Neural progenitor cell (in vitro differentiated cells): ENCODE measurements around the gene CPA1. TPM values are rescaled to one million over a fixed set of nuclear protein-coding genes. Genes with fewer than 3 reads are reported as not detected.

Experiments used
- DNase-seq: peaks from one replicate; pipeline ENCODE4 v3.0.0-alpha.2; 2016; ENCODE audit warnings: low spot score
- H2AFZ ChIP-seq: fragments of 200-600 bp; sonication (generic); replicated peaks from 2 replicates; pipeline ENCODE4 v1.6.1; 2016; ENCODE audit warnings: antibody characterized with exemption
- H3F3A ChIP-seq: fragments of 200-600 bp; sonication (generic); 2 replicates; pipeline ENCODE4 v1.6.1; 2016; ENCODE audit warnings: antibody characterized with exemption, low read depth
- H3K27ac ChIP-seq: fragments of 200-600 bp; sonication (generic); 2 replicates; pipeline ENCODE4 v1.5.1; 2016; ENCODE audit warnings: mild to moderate bottlenecking
- H3K27me3 ChIP-seq: fragments of 200-600 bp; sonication (generic); 2 replicates; pipeline ENCODE4 v1.6.1; 2016; ENCODE audit warnings: mild to moderate bottlenecking, moderate library complexity
- H3K36me3 ChIP-seq: fragments of 200-600 bp; sonication (generic); 2 replicates; pipeline ENCODE4 v1.5.1; 2016
- H3K4me1 ChIP-seq: fragments of 200-600 bp; sonication (generic); 2 replicates; pipeline ENCODE4 v1.6.1; 2016; ENCODE audit warnings: mixed run types
- H3K4me2 ChIP-seq: fragments of 200-600 bp; sonication (generic); 2 replicates; pipeline ENCODE4 v1.6.1; 2016
- H3K4me3 ChIP-seq: fragments of 200-600 bp; sonication (generic); 2 replicates; pipeline ENCODE4 v1.5.1; 2016
- H3K79me2 ChIP-seq: fragments of 200-600 bp; sonication (generic); 2 replicates; pipeline ENCODE4 v1.6.1; 2016; ENCODE audit warnings: low read depth
- H3K9ac ChIP-seq: fragments of 200-600 bp; sonication (generic); 2 replicates; pipeline ENCODE4 v1.6.1; 2016
- H3K9me3 ChIP-seq: fragments of 200-600 bp; sonication (generic); 2 replicates; pipeline ENCODE4 v1.5.1; 2016; ENCODE audit warnings: low read depth
- H4K20me1 ChIP-seq: fragments of 200-600 bp; sonication (generic); 2 replicates; pipeline ENCODE4 v1.6.1; 2016; ENCODE audit warnings: low read depth
- H3K27ac Mint-ChIP-seq: 3 replicates; pipeline ENCODE4 v1.8.0; 2021; ENCODE audit warnings: mixed read lengths
- H3K27me3 Mint-ChIP-seq: 2 replicates; pipeline ENCODE4 v1.8.0; 2022; ENCODE audit warnings: low read depth, mild to moderate bottlenecking, inconsistent platforms, moderate library complexity, mixed read lengths; ENCODE audit not compliant: insufficient read depth
- H3K36me3 Mint-ChIP-seq: 3 replicates; pipeline ENCODE4 v1.8.0; 2021; ENCODE audit warnings: mixed read lengths
- H3K4me1 Mint-ChIP-seq: 3 replicates; pipeline ENCODE4 v1.8.0; 2021; ENCODE audit warnings: mixed read lengths
- H3K4me3 Mint-ChIP-seq: 3 replicates; pipeline ENCODE4 v1.8.0; 2021; ENCODE audit warnings: mild to moderate bottlenecking, moderate library complexity, mixed read lengths
- H3K9me3 Mint-ChIP-seq: 3 replicates; pipeline ENCODE4 v1.8.0; 2020; ENCODE audit warnings: mixed read lengths
- CTCF ChIP-seq: fragments of 200-600 bp; sonication (generic); IDR thresholded peaks from 2 replicates; pipeline ENCODE4 v1.5.1; 2017; ENCODE audit warnings: antibody characterized with exemption, mild to moderate bottlenecking
- EZH2 ChIP-seq: fragments of 200-600 bp; sonication (generic); IDR thresholded peaks from 2 replicates; pipeline ENCODE4 v1.6.1; 2017; ENCODE audit warnings: antibody characterized with exemption, mild to moderate bottlenecking, moderate library complexity
- EZH2phosphoT487 ChIP-seq: fragments of 200-600 bp; sonication (generic); IDR thresholded peaks from 2 replicates; pipeline ENCODE4 v1.6.1; 2017; ENCODE audit warnings: antibody characterized with exemption
- total RNA-seq: library from RNA; depleted of rRNA; stranded (reverse); fragments of >200 nt; gene quantifications from 2 replicates; pipeline ENCODE4 v1.2.3, GENCODE V29; 2015; ENCODE audit warnings: low replicate concordance

The CPA1 gene
- total RNA-seq, 1 donor from 2014 or later: not detected

- TF ChIP-seq EZH2 (no peak), EZH2phosphoT487 (no peak), CTCF (no peak)
- Histone ChIP-seq H3K9ac (no peak overlapping the region), H4K20me1 (no peaks in the 10 kb centered on the region), H2AFZ (no peak overlapping the region), H3K4me1 (peaks cover 10% of the 10 kb centered on the region), H3K4me3 (no peak overlapping the region), H3K79me2 (no peaks in the 10 kb centered on the region), H3K36me3 (no peaks in the 10 kb centered on the region), H3K4me2 (no peak overlapping the region), H3K27me3 (no peaks in the 10 kb centered on the region), H3K27ac (no peak overlapping the region), H3K9me3 (no peaks in the 10 kb centered on the region), H3F3A (peaks cover 5% of the 10 kb centered on the region)
- Mint-ChIP-seq H3K4me3 (no peak overlapping the region), H3K4me1 (peaks cover 36% of the 10 kb centered on the region), H3K27ac (no peak overlapping the region), H3K36me3 (peaks cover 4% of the 10 kb centered on the region), H3K9me3 (peaks cover 27% of the 10 kb centered on the region), H3K27me3 (peaks cover 12% of the 10 kb centered on the region)
- no peak for DNase-seq
These were observed 19.8 kb upstream of the CPA1 start for GRCh38 chr7:130360518-130360917.

- H3K36me3 ChIP-seq: no peaks in the 10 kb centered on the region
- TF ChIP-seq EZH2 (no peak), CTCF (no peak), EZH2phosphoT487 (no peak)
- Mint-ChIP-seq H3K9me3 (peaks cover 27% of the 10 kb centered on the region), H3K27me3 (peaks cover 12% of the 10 kb centered on the region), H3K36me3 (peaks cover 4% of the 10 kb centered on the region), H3K4me3 (no peak overlapping the region), H3K4me1 (peaks cover 38% of the 10 kb centered on the region), H3K27ac (no peak overlapping the region)
- no peaks in the 10 kb centered on the region for H4K20me1 ChIP-seq
- H3K27me3 ChIP-seq: no peaks in the 10 kb centered on the region
- no peaks in the 10 kb centered on the region for H3K79me2 ChIP-seq
- H3K4me2 ChIP-seq: no peak overlapping the region
- DNase-seq: no peak
- H3K27ac ChIP-seq: no peak overlapping the region
- H3K9me3 ChIP-seq: no peaks in the 10 kb centered on the region
- no peak overlapping the region for H2AFZ ChIP-seq
- H3F3A ChIP-seq: peaks cover 1% of the 10 kb centered on the region
- H3K4me3 ChIP-seq: no peak overlapping the region
- H3K4me1 ChIP-seq: peaks cover 1% of the 10 kb centered on the region
- H3K9ac ChIP-seq: no peak overlapping the region
These were observed 18.6 kb upstream of the CPA1 start for GRCh38 chr7:130361681-130362080.

GRCh38 chr7:130362251-130362816, 18.0 kb upstream of the CPA1 start:
- H3K4me1 ChIP-seq: no peaks in the 10 kb centered on the region
- H3K27me3 ChIP-seq: no peaks in the 10 kb centered on the region
- H3K4me2 ChIP-seq: no peak overlapping the region
- no peak overlapping the region for H3K4me3 ChIP-seq
- peak overlapping the region; percentile 72 for H3K27ac Mint-ChIP-seq
- DNase-seq: no peak
- H4K20me1 ChIP-seq: no peaks in the 10 kb centered on the region
- no peaks in the 10 kb centered on the region for H3K36me3 ChIP-seq
- peaks cover 4% of the 10 kb centered on the region for H3K36me3 Mint-ChIP-seq
- no peak overlapping the region for H3K9ac ChIP-seq
- no peaks in the 10 kb centered on the region for H3F3A ChIP-seq
- peak overlapping the region; percentile 19 for H3K4me3 Mint-ChIP-seq
- peaks cover 11% of the 10 kb centered on the region for H3K27me3 Mint-ChIP-seq
- H3K79me2 ChIP-seq: no peaks in the 10 kb centered on the region
- TF ChIP-seq EZH2phosphoT487: no peak
- no peak for TF ChIP-seq CTCF
- TF ChIP-seq EZH2: no peak
- no peaks in the 10 kb centered on the region for H3K9me3 ChIP-seq
- no peak overlapping the region for H2AFZ ChIP-seq
- peaks cover 27% of the 10 kb centered on the region for H3K9me3 Mint-ChIP-seq
- peaks cover 38% of the 10 kb centered on the region for H3K4me1 Mint-ChIP-seq
- H3K27ac ChIP-seq: no peak overlapping the region
